ENCODE results near the gene CHMP1B. TPM values are rescaled to one million over a fixed set of nuclear protein-coding genes. Genes with fewer than 3 reads are reported as not detected.
A peak's percentile ranks its signal among the peaks of the same experiment; 100 is the strongest.

Gene CHMP1B
- total and polyA plus RNA-seq, 2 experiments from 2014 or later = 47.1 to 47.8 TPM

DNA sequence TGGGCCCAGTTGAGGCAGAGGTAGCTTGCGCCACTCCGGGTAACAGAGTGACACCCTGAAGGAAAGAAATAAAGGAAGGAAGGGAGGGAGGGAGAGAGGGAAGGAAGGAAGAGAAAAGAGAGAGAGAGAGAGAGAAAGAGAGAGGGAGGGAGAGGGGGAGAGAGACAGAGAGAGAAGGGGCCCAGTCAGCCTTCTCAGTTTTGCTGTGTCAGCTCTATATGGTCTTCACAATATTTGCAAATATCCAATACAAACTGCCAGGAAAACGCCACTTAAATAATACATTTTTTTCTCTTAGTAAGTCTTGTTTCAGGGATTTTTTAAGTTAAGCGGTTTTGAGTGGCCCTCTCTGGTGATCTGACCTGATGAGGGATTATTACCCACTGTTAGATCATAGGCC is 5.6 kb upstream of the CHMP1B start:
- no peak overlapping the region for H3K4me2 ChIP-seq (ENCODE audit: unreplicated experiment)
- no peaks in the 10 kb centered on the region for H3K27me3 ChIP-seq (replicated peaks; ENCODE audit: insufficient read depth)
- no peaks in the 10 kb centered on the region for H3K36me3 ChIP-seq (ENCODE audit: low read depth)
- peaks cover 6% of the 10 kb centered on the region for H3F3A ChIP-seq (ENCODE audit: insufficient read depth)
- no peak overlapping the region for H2AFZ ChIP-seq
- TF ChIP-seq EZH2 (IDR thresholded peaks at IDR 0.05; ENCODE audit: insufficient read depth, poor library complexity, severe bottlenecking) (no peak), EZH2phosphoT487 (IDR thresholded peaks at IDR 0.05; ENCODE audit: insufficient read depth, low read depth) (no peak)
- H3K4me1 ChIP-seq (ENCODE audit: insufficient read depth) = peaks cover 4% of the 10 kb centered on the region; the same call in 1 of the 2 replicates
- H3K4me3 ChIP-seq = no peak overlapping the region
- no peaks in the 10 kb centered on the region for H4K20me1 ChIP-seq (ENCODE audit: insufficient read depth)
- in situ Hi-C loops (cut with MboI) = no loop called here
- no peak overlapping the region for H3K27ac ChIP-seq
- no peak for DNase-seq
- H3K79me2 ChIP-seq (ENCODE audit: insufficient read depth) = no peaks in the 10 kb centered on the region
- H3K9me3 ChIP-seq (ENCODE audit: low read depth) = no peaks in the 10 kb centered on the region
- no peak overlapping the region for H3K9ac ChIP-seq
- H3K9me2 ChIP-seq (ENCODE audit: insufficient read depth) = no peaks in the 10 kb centered on the region
- WGBS, 2 experiments (ENCODE audit: low coverage in 1 of 2, low lambda C conversion rate in 2 of 2, missing lambda C conversion rate in 2 of 2) = 81 to 86% methylated on average over 4 of the region's 4 CpGs

- H3K9ac ChIP-seq = no peak overlapping the region
- no peaks in the 10 kb centered on the region for H3K27me3 ChIP-seq (replicated peaks; ENCODE audit: insufficient read depth)
- no peak for DNase-seq
- H3K79me2 ChIP-seq (ENCODE audit: insufficient read depth) = peaks cover 16% of the 10 kb centered on the region
- H3K4me1 ChIP-seq (ENCODE audit: insufficient read depth) = peaks cover 7% of the 10 kb centered on the region; the same call in 1 of the 2 replicates
- no peaks in the 10 kb centered on the region for H3K9me2 ChIP-seq (ENCODE audit: insufficient read depth)
- 88 to 91% methylated on average over 4 of the region's 4 CpGs for WGBS, 2 experiments (ENCODE audit: low coverage in 1 of 2, low lambda C conversion rate in 2 of 2, missing lambda C conversion rate in 2 of 2)
- no peak overlapping the region for H3K4me3 ChIP-seq
- peaks cover 16% of the 10 kb centered on the region for H3F3A ChIP-seq (ENCODE audit: insufficient read depth)
- no peak overlapping the region for H3K4me2 ChIP-seq (ENCODE audit: unreplicated experiment)
- in situ Hi-C loops (cut with MboI) = no loop called here
- H3K9me3 ChIP-seq (ENCODE audit: low read depth) = no peaks in the 10 kb centered on the region
- no peaks in the 10 kb centered on the region for H4K20me1 ChIP-seq (ENCODE audit: insufficient read depth)
- no peak for TF ChIP-seq EZH2 (IDR thresholded peaks at IDR 0.05; ENCODE audit: insufficient read depth, poor library complexity, severe bottlenecking)
- no peak for TF ChIP-seq EZH2phosphoT487 (IDR thresholded peaks at IDR 0.05; ENCODE audit: insufficient read depth, low read depth)
- no peak overlapping the region for H3K27ac ChIP-seq
- H3K36me3 ChIP-seq (ENCODE audit: low read depth) = no peaks in the 10 kb centered on the region
- H2AFZ ChIP-seq = no peak overlapping the region
Observed at GRCh38 chr18:11847811-11848210, 3.4 kb upstream of the CHMP1B start.

DNA sequence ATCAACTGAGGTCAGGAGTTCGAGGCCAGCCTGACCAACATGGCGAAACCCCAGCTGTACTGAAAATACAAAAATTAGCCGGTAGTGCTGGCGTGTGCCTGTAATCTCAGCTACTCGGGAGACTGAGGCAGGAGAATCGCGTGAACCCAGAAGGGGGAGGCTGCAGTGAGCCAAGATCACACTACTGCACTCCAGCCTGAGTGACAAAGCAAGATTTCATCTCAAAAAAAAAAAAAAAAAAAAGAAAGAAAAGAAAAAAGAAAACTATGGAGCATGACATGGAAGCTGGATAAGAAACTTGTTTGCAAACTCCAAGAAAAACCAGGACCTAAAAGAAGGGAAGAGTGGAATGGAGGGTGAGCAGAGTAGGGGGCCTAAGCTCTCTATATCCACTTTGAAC is 1.9 kb upstream of the CHMP1B start:
- TF ChIP-seq EZH2 (IDR thresholded peaks at IDR 0.05; ENCODE audit: insufficient read depth, poor library complexity, severe bottlenecking) (no peak), EZH2phosphoT487 (IDR thresholded peaks at IDR 0.05; ENCODE audit: insufficient read depth, low read depth) (no peak)
- WGBS, 2 experiments (ENCODE audit: low coverage in 1 of 2, low lambda C conversion rate in 2 of 2, missing lambda C conversion rate in 2 of 2) = 87 to 89% methylated on average over 7 of the region's 7 CpGs
- DNase-seq = peak; percentile 16
- H3F3A ChIP-seq (ENCODE audit: insufficient read depth) = peaks cover 30% of the 10 kb centered on the region
- H3K79me2 ChIP-seq (ENCODE audit: insufficient read depth) = peaks cover 30% of the 10 kb centered on the region
- H3K4me3 ChIP-seq = peak overlapping the region; percentile 97
- peaks cover 17% of the 10 kb centered on the region; the same call in 1 of the 2 replicates for H3K4me1 ChIP-seq (ENCODE audit: insufficient read depth)
- no peaks in the 10 kb centered on the region for H3K9me3 ChIP-seq (ENCODE audit: low read depth)
- no peaks in the 10 kb centered on the region for H3K9me2 ChIP-seq (ENCODE audit: insufficient read depth)
- in situ Hi-C loops (cut with MboI) = no loop called here
- no peaks in the 10 kb centered on the region for H4K20me1 ChIP-seq (ENCODE audit: insufficient read depth)
- H3K9ac ChIP-seq = peak overlapping the region; percentile 99
- no peaks in the 10 kb centered on the region for H3K36me3 ChIP-seq (ENCODE audit: low read depth)
- H2AFZ ChIP-seq = peak overlapping the region; percentile 74
- H3K27ac ChIP-seq = peak overlapping the region; percentile 100
- H3K27me3 ChIP-seq (replicated peaks; ENCODE audit: insufficient read depth) = no peaks in the 10 kb centered on the region
- peak overlapping the region; percentile 100 for H3K4me2 ChIP-seq (ENCODE audit: unreplicated experiment)

DNA sequence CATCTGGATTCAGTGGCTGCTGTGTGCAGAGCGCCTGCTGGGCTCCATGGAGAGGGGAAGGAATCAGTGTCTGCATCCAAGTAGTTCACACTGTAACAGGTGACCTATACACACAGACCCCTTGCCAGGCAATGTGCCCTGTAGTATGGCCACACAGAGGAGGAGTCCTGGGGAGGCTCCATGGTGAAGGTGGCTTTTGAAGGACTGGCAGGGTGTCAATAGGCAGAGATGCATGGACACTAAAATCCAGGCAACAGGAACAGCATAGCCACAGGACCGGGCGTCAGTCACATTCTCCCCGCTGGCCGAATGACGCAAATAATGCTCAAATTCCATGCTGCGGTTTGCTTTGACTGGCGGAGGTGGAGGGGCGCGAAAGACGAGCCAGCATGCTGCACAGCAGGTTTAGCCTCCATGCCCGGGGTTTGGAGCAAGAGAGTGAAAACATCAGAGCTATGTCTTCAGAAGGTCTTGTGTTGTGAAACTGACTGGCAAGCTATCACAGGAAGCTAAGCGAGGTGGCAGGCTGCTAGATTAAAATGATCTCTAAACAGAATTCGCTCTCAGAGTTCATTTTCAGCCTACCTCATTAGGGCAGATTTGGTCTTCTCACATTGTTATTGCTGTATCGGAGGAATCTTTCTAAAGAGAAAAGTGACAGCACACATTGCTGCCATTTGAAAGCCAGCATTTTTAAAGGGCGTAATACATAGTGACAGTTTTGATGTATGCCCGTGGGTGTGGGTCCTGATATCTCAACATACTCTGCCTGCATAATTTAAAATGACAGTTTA is 1.2 kb upstream of the CHMP1B start:
- H3K27ac ChIP-seq = peak overlapping the region; percentile 100
- WGBS, 2 experiments (ENCODE audit: low coverage in 1 of 2, low lambda C conversion rate in 2 of 2, missing lambda C conversion rate in 2 of 2) = 3 to 4% methylated on average over 17 of the region's 17 CpGs
- H3K36me3 ChIP-seq (ENCODE audit: low read depth) = no peaks in the 10 kb centered on the region
- peak overlapping the region; percentile 100 for H3K4me2 ChIP-seq (ENCODE audit: unreplicated experiment)
- peaks cover 17% of the 10 kb centered on the region; the same call in 1 of the 2 replicates for H3K4me1 ChIP-seq (ENCODE audit: insufficient read depth)
- H2AFZ ChIP-seq = peak overlapping the region; percentile 74
- no peaks in the 10 kb centered on the region for H3K9me3 ChIP-seq (ENCODE audit: low read depth)
- DNase-seq = peak; percentile 94
- in situ Hi-C loops (cut with MboI) = no loop called here
- peaks cover 38% of the 10 kb centered on the region for H3F3A ChIP-seq (ENCODE audit: insufficient read depth)
- no peaks in the 10 kb centered on the region for H4K20me1 ChIP-seq (ENCODE audit: insufficient read depth)
- no peaks in the 10 kb centered on the region for H3K9me2 ChIP-seq (ENCODE audit: insufficient read depth)
- H3K79me2 ChIP-seq (ENCODE audit: insufficient read depth) = peaks cover 38% of the 10 kb centered on the region
- peak overlapping the region; percentile 97 for H3K4me3 ChIP-seq
- no peak for TF ChIP-seq EZH2 (IDR thresholded peaks at IDR 0.05; ENCODE audit: insufficient read depth, poor library complexity, severe bottlenecking)
- no peak for TF ChIP-seq EZH2phosphoT487 (IDR thresholded peaks at IDR 0.05; ENCODE audit: insufficient read depth, low read depth)
- peak overlapping the region; percentile 99 for H3K9ac ChIP-seq
- no peaks in the 10 kb centered on the region for H3K27me3 ChIP-seq (replicated peaks; ENCODE audit: insufficient read depth)

Measured in GM23248 (cell line).